Stimulated activated CD8-positive, alpha-beta memory T cell treated with anti-CD3 and anti-CD28 coated beads, Interleukin-12 subunit alpha, Interleukin-12 subunit beta, amount 100 ng/mL, for 4 hours (primary cell): ENCODE measurements around the gene LHX3.

ENCODE experiments used
- DNase-seq: peaks from one replicate; pipeline ENCODE4 v3.0.0-alpha.2; 2020; ENCODE audit warnings: low read depth

Gene LHX3

DNA sequence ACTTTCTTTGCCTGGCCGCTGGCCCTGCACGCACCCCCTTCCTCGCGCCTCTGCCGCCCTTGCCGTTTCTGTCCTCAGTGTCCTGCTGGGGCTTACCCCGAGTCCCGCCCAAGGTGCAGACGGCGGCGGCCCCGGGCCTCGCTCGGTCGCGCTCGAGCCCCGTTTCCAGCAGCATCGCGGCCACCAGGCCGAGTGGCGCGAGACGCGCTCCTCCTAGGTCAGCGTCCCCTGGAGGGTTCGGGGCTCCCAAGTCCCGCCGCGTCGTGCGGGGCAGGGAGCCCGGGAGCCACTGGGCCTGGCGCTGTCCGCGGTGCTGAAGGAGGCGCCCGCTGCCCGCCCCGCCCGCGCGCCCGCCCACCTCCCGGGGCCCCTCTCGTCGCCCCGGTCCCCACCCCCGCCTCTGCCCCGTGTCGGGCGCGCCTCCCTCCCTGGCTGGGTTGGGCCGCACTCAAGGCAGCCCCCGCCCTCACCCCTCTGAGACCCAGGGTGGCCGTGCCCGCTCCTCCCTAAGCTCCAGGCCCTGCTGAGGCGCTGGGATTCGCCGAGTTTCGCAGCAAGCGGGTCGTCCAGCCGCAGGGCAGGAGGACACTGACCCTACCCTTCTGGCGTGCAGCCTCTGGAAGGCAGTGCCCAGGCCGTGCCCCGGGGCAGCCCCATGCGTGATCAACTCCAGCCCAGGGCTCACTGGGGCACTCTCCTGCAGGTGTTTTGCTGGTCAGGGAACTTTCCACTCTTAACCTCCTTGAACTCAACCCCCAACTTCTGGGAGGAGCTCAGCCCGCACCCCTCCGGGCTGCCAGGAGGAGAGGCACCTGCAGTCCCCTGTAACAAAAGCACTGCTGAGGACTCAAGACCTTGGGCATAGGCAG lies at the start of gene LHX3:
LHX3 (minus strand) TSS at position 291 of the 869 bp plus-strand sequence; CDS start at position 175, 116 bp downstream.
- no peak for DNase-seq

GRCh38 chr9:136253246-136254130 lies 48.6 kb upstream of the LHX3 start:
- DNase-seq: no peak

GRCh38 chr9:136252846-136253245 lies 47.9 kb upstream of the LHX3 start:
- no peak for DNase-seq

GRCh38 chr9:136252281-136252680 lies 47.4 kb upstream of the LHX3 start:
- DNase-seq: no peak

GRCh38 chr9:136251264-136252115 lies 46.6 kb upstream of the LHX3 start:
- DNase-seq: no peak

GRCh38 chr9:136250676-136251075 lies 45.7 kb upstream of the LHX3 start:
- no peak for DNase-seq

GRCh38 chr9:136249877-136250559 lies 45.1 kb upstream of the LHX3 start:
- no peak for DNase-seq

DNA sequence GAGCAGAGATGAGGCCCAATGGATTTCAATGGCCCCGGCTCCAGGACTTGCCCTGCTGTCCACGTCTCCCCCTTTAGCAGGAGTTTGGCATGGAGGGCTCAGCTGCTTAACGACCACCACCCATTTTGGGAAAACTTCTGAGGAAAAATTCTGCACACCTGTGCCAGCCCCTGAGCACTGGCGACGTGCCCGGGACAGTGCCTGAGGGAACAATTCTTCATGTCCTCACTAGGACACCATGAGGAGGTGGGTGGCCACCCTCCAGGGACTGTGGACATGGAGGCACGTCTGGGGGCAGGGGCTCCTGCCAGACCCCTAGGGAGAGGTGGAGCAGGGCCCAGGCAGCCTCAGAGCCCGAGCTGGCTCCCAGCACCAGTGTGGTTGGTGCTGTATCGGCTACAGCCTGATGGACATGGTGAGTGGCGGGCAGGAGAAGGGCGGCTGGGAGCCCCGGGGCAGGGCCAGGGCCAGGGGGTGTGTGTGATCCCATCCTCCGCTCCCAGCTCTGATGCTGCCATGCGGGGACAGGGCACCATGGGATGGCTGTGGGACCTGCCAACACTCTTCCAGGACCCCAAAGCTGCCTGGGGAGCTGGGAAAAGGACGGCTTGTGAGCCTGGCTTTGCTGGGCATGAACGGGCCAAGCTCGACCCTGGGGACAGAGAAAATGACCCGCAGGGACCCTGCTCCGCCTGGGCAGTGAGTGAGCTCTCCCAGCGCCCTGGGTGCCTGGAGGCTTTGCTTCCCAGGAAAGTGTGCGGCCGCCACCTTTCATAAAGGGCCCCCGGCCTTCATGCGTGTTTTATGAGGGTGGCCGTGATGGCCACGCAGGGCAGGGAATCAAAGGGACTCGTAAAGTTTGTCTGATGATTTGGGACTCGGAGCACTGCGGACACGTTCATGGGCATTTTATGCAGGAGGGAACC lies 44.3 kb upstream of the LHX3 start:
- DNase-seq: no peak

DNA sequence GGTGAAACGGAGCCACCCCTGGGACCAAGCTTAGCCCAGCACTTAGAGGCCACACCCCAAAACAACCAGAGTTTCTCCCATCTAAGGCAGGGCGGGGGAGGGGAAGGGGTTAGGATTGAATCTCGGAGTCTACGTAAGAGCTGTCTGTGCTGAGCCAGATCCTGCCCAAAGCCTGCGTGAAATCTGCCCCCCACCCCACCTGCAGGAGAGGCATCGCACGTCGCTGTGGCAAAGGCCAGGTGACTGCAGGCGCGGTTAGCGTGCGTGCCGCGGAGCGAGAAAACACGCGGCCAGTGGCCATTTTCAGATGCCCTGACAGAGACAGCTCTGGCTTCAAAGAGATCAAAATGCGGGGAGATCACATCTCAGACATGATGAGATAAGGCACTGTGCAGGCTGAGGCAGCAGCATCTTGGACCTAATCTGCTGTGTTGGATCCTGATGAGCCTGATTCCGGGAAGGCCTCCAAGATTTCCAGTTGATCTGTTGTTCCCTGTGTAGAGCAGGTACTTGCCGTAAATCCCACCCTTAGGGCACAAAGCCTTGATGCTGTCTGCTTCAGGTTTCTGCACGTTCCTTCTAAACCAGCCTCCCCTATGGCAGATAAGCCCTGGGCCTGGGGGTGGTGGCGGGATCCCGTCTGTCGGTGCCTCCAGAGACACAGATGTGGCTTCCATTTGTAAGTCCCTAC lies 43.2 kb upstream of the LHX3 start:
- DNase-seq: no peak

- no peak for DNase-seq
These were observed 42.6 kb upstream of the LHX3 start for GRCh38 chr9:136247551-136247916.

DNA sequence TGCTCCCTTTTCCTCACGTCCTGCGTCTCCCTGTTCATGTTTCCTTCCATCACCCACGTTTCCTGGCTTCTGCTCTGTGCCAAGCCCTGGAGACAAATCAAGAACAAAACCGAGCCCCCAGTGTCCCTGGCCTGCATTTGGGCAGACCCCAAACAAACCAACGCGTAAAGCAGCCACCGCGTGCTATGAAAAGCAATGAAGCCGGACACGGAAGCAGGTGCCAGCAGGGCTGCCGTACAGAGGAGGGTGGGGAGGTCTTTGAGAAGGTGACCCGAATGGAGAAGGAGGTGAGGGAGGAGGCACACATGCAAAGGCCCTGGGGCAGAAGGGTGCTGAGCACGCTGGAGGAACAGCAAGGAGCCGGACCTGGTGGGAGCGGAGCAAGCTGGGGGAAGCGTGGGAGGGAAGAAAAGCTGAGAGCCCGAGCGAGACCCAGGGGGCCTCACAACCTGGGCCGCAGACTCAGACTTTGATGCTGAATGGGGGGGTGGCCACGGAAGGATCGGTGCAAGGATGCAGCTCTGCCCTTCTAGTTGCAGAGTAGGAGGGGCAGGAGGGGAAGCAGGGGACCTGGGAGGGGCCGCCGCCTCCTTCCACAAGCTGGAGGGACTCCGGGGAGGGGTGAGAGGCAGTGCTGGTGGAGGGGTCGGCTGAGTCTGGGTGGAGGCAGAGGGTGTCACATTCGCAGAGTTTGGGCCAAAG lies 42.1 kb upstream of the LHX3 start:
- DNase-seq: no peak

DNA sequence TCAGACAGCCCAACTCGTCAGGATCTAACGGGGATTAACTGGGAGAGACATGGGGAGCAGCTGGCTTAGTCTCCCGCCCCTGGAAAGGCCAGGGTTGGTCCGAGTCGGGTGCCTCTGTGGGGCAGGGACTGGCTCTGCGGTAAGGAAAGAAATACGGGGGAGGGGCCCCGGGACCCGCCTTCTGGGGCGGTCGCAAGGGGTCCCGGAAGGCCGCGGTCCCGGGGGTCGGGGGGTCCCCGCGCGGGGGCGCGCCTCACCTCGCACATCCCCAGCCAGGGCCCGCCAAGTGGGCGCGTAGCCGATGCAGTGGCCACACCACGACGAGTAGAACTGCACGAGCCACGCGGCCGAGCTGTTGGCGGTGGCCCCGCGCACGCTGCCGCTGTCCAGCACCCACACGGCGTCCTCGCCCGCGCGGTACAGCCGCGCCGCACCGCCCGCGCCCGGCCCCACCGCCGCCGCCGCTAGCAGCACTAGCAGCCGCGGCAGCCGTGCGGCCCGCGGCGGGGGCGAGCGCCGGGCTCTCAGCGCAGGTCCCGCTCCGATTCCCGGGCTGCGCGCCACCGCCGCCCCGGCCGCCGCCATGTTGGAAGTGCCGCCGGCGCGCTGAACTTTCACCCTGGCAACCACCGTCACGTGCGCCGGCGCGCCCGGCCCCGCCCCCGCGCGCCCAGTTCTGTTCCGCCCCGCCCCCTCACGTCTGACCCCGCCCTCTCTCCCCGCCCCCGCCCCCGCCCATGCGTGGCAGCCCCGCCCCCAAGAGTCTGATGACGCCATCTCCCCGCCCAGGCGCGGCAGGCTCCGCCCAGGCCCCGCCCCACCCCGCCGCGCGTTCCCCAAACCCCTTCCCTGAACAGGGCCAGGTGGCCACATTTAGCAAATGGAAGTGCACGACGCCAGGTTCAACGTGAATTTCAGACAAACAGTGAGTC lies 40.6 kb upstream of the LHX3 start, which contains the start of gene QSOX2:
QSOX2 (minus strand) TSS at position 594 of the 932 bp plus-strand sequence; CDS start at position 585, 9 bp downstream.
- DNase-seq: peak; percentile 74

DNA sequence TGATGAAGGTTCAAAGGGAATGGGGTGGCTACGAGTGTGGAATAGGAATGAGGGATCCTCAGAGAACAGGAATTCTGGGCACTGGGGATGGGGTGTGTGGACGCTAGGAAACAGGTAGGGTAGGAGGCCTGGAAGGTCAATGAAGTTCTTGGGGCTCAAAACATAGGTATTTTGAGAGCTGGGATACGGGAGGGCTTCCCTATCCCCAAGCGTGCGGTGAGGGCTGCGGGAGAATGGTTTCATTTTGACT lies 40.0 kb upstream of the LHX3 start:
- DNase-seq: no peak

DNA sequence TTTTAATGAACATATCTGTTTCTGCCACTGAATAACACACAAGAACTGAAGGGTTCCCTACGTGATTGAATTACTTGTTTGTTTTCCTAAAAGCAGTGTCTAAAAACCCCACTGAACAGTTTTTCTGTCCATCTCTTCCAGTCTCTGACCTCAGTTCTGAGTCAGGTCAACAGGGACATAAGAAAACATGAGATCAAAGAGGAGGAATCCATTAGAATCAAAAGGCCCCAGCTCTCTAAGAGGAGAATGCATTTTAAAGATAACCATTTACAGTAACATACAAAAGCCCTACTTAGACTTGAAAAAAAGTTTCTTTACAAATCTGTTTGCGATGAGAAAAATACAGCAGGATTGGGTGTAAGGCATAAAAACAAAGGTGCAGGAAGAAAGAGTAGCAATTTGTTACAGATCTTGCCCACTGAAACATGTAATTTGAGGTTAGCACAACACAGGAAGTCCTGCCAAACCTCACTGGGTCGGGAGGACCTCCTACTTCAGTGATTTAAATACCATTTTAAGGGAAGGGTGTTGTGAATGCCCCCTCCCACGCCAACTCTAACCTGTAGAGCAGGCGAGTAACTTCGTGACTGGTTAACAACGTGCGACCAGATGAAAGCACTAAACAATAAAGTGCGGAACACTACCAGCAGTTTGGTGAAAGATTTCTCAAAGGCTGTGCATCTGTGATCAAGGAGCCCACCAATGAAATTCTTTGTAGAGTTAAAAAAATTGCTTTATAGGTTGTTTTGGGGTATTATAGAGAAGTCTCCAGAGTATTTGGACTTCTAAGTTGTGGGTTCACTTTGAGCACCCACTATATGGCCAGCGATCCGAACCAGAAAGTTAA lies 39.4 kb upstream of the LHX3 start:
- peak; percentile 40 for DNase-seq

- DNase-seq: no peak
These were observed 38.7 kb upstream of the LHX3 start for GRCh38 chr9:136243631-136244030.

- DNase-seq: no peak
These were observed 38.1 kb upstream of the LHX3 start for GRCh38 chr9:136242918-136243525.

- DNase-seq: no peak
These were observed 37.3 kb upstream of the LHX3 start for GRCh38 chr9:136242248-136242647.
